ENCODE results near the gene RHBDL1. TPM values are rescaled to one million over a fixed set of nuclear protein-coding genes. Genes with fewer than 3 reads are reported as not detected.

Gene RHBDL1
- total and polyA plus RNA-seq, 2 experiments from 2014 or later, result 8.4 to 10.1 TPM

DNA sequence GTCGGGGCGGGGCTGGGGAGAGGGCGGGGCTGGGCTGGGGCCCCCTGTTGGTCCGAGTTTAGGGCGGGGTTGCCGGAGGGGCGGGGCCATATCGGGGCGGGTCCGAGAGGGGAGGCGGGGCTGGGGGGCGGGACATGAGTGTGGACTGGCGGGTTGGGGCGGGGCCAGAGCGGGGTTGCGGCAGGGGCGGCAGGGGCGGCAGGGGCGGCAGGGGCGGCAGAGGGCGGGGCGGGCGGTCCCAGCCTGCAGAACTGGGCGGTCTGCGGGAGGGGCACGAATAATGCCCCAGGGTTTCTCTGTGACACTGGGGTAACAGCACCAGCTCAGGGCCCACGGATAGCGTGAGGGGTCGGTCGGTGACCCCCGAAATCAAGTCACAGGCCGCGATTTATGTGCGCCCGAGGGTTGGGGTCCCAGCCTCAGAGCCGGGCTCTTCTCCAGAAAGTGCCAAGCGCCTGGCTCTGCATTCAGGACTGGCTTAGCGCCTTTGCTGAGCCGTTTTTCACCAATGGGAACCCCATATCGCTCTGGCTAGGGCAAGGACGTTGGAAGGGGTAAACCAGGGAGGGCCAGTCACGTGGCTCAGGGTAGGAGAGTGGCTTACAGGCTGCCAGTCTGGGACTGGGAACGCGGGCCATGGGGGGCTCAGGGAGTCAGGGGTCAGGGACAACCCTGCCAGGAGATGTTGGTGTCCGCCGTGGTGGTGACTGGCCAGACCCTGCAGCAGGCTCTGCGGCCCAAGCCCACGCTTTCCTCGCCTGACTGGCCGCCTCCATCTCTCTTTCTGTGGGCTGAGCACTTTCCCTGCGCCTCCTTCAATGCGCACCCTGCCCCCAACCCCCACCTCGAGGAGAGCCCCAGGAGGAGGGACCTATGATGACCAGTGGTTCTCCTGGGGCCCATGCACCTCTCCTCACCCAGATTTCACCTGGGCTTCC is 38.1 kb upstream of the RHBDL1 start (continued):
- TF ChIP-seq, protein P1, sequence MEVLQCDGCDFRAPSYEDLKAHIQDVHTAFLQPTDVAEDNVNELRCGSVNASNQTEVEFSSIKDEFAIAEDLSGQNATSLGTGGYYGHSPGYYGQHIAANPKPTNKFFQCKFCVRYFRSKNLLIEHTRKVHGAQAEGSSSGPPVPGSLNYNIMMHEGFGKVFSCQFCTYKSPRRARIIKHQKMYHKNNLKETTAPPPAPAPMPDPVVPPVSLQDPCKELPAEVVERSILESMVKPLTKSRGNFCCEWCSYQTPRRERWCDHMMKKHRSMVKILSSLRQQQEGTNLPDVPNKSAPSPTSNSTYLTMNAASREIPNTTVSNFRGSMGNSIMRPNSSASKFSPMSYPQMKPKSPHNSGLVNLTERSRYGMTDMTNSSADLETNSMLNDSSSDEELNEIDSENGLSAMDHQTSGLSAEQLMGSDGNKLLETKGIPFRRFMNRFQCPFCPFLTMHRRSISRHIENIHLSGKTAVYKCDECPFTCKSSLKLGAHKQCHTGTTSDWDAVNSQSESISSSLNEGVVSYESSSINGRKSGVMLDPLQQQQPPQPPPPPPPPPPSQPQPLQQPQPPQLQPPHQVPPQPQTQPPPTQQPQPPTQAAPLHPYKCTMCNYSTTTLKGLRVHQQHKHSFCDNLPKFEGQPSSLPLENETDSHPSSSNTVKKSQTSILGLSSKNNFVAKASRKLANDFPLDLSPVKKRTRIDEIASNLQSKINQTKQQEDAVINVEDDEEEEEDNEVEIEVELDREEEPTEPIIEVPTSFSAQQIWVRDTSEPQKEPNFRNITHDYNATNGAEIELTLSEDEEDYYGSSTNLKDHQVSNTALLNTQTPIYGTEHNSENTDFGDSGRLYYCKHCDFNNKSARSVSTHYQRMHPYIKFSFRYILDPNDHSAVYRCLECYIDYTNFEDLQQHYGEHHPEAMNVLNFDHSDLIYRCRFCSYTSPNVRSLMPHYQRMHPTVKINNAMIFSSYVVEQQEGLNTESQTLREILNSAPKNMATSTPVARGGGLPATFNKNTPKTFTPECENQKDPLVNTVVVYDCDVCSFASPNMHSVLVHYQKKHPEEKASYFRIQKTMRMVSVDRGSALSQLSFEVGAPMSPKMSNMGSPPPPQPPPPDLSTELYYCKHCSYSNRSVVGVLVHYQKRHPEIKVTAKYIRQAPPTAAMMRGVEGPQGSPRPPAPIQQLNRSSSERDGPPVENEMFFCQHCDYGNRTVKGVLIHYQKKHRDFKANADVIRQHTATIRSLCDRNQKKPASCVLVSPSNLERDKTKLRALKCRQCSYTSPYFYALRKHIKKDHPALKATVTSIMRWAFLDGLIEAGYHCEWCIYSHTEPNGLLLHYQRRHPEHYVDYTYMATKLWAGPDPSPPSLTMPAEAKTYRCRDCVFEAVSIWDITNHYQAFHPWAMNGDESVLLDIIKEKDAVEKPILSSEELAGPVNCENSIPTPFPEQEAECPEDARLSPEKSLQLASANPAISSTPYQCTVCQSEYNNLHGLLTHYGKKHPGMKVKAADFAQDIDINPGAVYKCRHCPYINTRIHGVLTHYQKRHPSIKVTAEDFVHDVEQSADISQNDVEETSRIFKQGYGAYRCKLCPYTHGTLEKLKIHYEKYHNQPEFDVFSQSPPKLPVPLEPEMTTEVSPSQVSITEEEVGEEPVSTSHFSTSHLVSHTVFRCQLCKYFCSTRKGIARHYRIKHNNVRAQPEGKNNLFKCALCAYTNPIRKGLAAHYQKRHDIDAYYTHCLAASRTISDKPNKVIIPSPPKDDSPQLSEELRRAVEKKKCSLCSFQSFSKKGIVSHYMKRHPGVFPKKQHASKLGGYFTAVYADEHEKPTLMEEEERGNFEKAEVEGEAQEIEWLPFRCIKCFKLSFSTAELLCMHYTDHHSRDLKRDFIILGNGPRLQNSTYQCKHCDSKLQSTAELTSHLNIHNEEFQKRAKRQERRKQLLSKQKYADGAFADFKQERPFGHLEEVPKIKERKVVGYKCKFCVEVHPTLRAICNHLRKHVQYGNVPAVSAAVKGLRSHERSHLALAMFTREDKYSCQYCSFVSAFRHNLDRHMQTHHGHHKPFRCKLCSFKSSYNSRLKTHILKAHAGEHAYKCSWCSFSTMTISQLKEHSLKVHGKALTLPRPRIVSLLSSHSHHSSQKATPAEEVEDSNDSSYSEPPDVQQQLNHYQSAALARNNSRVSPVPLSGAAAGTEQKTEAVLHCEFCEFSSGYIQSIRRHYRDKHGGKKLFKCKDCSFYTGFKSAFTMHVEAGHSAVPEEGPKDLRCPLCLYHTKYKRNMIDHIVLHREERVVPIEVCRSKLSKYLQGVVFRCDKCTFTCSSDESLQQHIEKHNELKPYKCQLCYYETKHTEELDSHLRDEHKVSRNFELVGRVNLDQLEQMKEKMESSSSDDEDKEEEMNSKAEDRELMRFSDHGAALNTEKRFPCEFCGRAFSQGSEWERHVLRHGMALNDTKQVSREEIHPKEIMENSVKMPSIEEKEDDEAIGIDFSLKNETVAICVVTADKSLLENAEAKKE (CRISPR knock-in tag; IDR thresholded peaks at IDR 0.05), result no peak

GRCh38 chr16:638034-638543 is 37.4 kb upstream of the RHBDL1 start:
- peaks cover 20% of the 10 kb centered on the region for H3K4me1 Mint-ChIP-seq
- Histone ChIP-seq H3K4me1 (ENCODE audit: insufficient read depth) (peaks cover 24% of the 10 kb centered on the region), H3K4me2 (peak overlapping the region; percentile 79; the same call in 1 of the 2 replicates), H3K36me3 (ENCODE audit: insufficient read depth) (no peaks in the 10 kb centered on the region), H3K4me3 (peak overlapping the region; percentile 58), H3K79me2 (replicated peaks; ENCODE audit: insufficient read depth) (peaks cover 7% of the 10 kb centered on the region), H3K27ac (ENCODE audit: low read depth) (no peak overlapping the region), H3F3A (replicated peaks; ENCODE audit: low read depth) (0 out of 2 replicates have a peak, but pooled peaks cover 6% of the 10 kb centered on the region), H4K20me1 (replicated peaks; ENCODE audit: insufficient read depth) (no peaks in the 10 kb centered on the region), H2AFZ (no peak overlapping the region), H3K27me3 (ENCODE audit: insufficient read depth) (no peaks in the 10 kb centered on the region), H3K9me2 (ENCODE audit: insufficient read depth) (no peaks in the 10 kb centered on the region)
- H3K27me3 Mint-ChIP-seq (ENCODE audit: insufficient read depth, low read depth, poor library complexity), result peaks cover 12% of the 10 kb centered on the region
- no peaks in the 10 kb centered on the region for H3K36me3 Mint-ChIP-seq (ENCODE audit: low read depth)
- peak; percentile 0; the same call in 1 of the 3 replicates for ATAC-seq
- H3K9me3 Mint-ChIP-seq, result peaks cover 4% of the 10 kb centered on the region; the same call in 2 of the 3 replicates
- peak overlapping the region; percentile 56; the same call in 1 of the 2 replicates for H3K27ac Mint-ChIP-seq
- TF ChIP-seq ZNF114 (CRISPR knock-in tag; IDR thresholded peaks at IDR 0.05), result no peak
- peak overlapping the region; percentile 65; the same call in 2 of the 3 replicates for H3K4me3 Mint-ChIP-seq
- DNase-seq (ENCODE audit: low spot score), result peak; percentile 37
